GM18519 (cell line): ENCODE measurements around the gene PRKAR1B.

Experiments used
- ATAC-seq: cut with Tn5 transposase; IDR thresholded peaks from one replicate; pipeline ENCODE4 v1.9.1; 2021; ENCODE audit warnings: mild to moderate bottlenecking, moderate library complexity; ENCODE audit not compliant: unreplicated experiment, low FRiP score

PRKAR1B gene

GRCh38 chr7:594920-595620 is 132.0 kb downstream of the PRKAR1B start:
- ATAC-seq = no peak

- no peak for ATAC-seq
Observed at GRCh38 chr7:594212-594913, 132.7 kb downstream of the PRKAR1B start.

- ATAC-seq = no peak
Observed at GRCh38 chr7:593324-594115, 133.6 kb downstream of the PRKAR1B start.

GRCh38 chr7:591856-592628 is 135.0 kb downstream of the PRKAR1B start:
- ATAC-seq = no peak

- no peak for ATAC-seq
Observed at GRCh38 chr7:590731-591551, 136.1 kb downstream of the PRKAR1B start.

- ATAC-seq = no peak
Observed at GRCh38 chr7:589781-590575, 137.1 kb downstream of the PRKAR1B start.

- no peak for ATAC-seq
Observed at GRCh38 chr7:587767-588166, 139.3 kb downstream of the PRKAR1B start.

- no peak for ATAC-seq
Observed at GRCh38 chr7:586494-586893, 140.6 kb downstream of the PRKAR1B start.

- ATAC-seq = no peak
Observed at GRCh38 chr7:585873-586272, 141.2 kb downstream of the PRKAR1B start.

GRCh38 chr7:585229-585711 is 141.8 kb downstream of the PRKAR1B start:
- no peak for ATAC-seq

- no peak for ATAC-seq
Observed at GRCh38 chr7:584820-585219, 142.3 kb downstream of the PRKAR1B start.

GRCh38 chr7:584122-584465 is 143.0 kb downstream of the PRKAR1B start:
- no peak for ATAC-seq

GRCh38 chr7:583410-584121 is 143.5 kb downstream of the PRKAR1B start:
- ATAC-seq = no peak

- ATAC-seq = no peak
Observed at GRCh38 chr7:582931-583330, 144.2 kb downstream of the PRKAR1B start.

- ATAC-seq = no peak
Observed at GRCh38 chr7:582081-582835, 144.8 kb downstream of the PRKAR1B start.

- ATAC-seq = no peak
Observed at GRCh38 chr7:578386-578785, 148.7 kb downstream of the PRKAR1B start.

- ATAC-seq = no peak
Observed at GRCh38 chr7:577741-578370, 149.2 kb downstream of the PRKAR1B start.
